GM23338 (cell line): ENCODE results near the gene XG. TPM values are rescaled to one million over a fixed set of nuclear protein-coding genes. Genes with fewer than 3 reads are reported as not detected.
"Not testable (repeated sequence)": the region's sequence is repeated elsewhere in the genome, so short reads cannot be mapped to it uniquely, and the experiment has no call there.

Experiments
- ATAC-seq: fragments of 200-7000 bp; cut with Tn5 transposase; 3 replicates; pipeline ENCODE4 v1.9.1; 2020
- DNase-seq: peaks from one replicate; pipeline ENCODE4 v3.0.0-alpha.2; 2015; ENCODE audit warnings: low spot score
- H2AFZ ChIP-seq: fragments of 200-600 bp; sonication (generic); 2 replicates; pipeline ENCODE4 v1.8.0; 2016; ENCODE audit warnings: antibody characterized with exemption, mild to moderate bottlenecking, moderate library complexity
- H3F3A ChIP-seq: fragments of 200-600 bp; sonication (generic); replicated peaks from 2 replicates; pipeline ENCODE4 v1.8.0; 2017; ENCODE audit warnings: antibody characterized with exemption, mixed run types, low read depth
- H3K27ac ChIP-seq: fragments of 200-600 bp; sonication (generic); 2 replicates; pipeline ENCODE4 v1.6.1; 2016; ENCODE audit warnings: low read depth
- H3K27me3 ChIP-seq: fragments of 200-600 bp; sonication (generic); 2 replicates; pipeline ENCODE4 v1.8.0; 2016; ENCODE audit warnings: mild to moderate bottlenecking, mixed run types, moderate library complexity; ENCODE audit not compliant: insufficient read depth
- H3K36me3 ChIP-seq: fragments of 200-600 bp; sonication (generic); 2 replicates; pipeline ENCODE4 v1.8.0; 2016; ENCODE audit warnings: mild to moderate bottlenecking; ENCODE audit not compliant: insufficient read depth
- H3K4me1 ChIP-seq: fragments of 200-600 bp; sonication (generic); 2 replicates; pipeline ENCODE4 v1.8.0; 2016; ENCODE audit warnings: mild to moderate bottlenecking, moderate library complexity; ENCODE audit not compliant: insufficient read depth
- H3K4me2 ChIP-seq: fragments of 200-600 bp; sonication (generic); 2 replicates; pipeline ENCODE4 v1.7.1; 2017; ENCODE audit warnings: mixed run types
- H3K4me3 ChIP-seq: fragments of 200-600 bp; sonication (generic); 2 replicates; pipeline ENCODE4 v1.6.1; 2016; ENCODE audit warnings: mixed run types
- H3K79me2 ChIP-seq: fragments of 200-600 bp; sonication (generic); replicated peaks from 2 replicates; pipeline ENCODE4 v1.8.0; 2017; ENCODE audit warnings: mild to moderate bottlenecking; ENCODE audit not compliant: insufficient read depth
- H3K9me2 ChIP-seq: fragments of 200-600 bp; sonication (generic); 2 replicates; pipeline ENCODE4 v1.8.0; 2017; ENCODE audit not compliant: insufficient read depth
- H4K20me1 ChIP-seq: fragments of 200-600 bp; sonication (generic); replicated peaks from 2 replicates; pipeline ENCODE4 v1.8.0; 2017; ENCODE audit warnings: mild to moderate bottlenecking; ENCODE audit not compliant: insufficient read depth
- H3K27ac Mint-ChIP-seq: 2 replicates; pipeline ENCODE4 v1.8.0; 2020; ENCODE audit warnings: inconsistent platforms, mild to moderate bottlenecking, moderate library complexity, mixed read lengths
- H3K27me3 Mint-ChIP-seq: 3 replicates; pipeline ENCODE4 v1.8.0; 2022; ENCODE audit warnings: low read depth, mild to moderate bottlenecking, moderate library complexity, mixed read lengths, inconsistent platforms; ENCODE audit not compliant: insufficient read depth, poor library complexity
- H3K36me3 Mint-ChIP-seq: 3 replicates; pipeline ENCODE4 v1.8.0; 2021; ENCODE audit warnings: low read depth, mild to moderate bottlenecking, inconsistent platforms, moderate library complexity, mixed read lengths
- H3K4me1 Mint-ChIP-seq: 3 replicates; pipeline ENCODE4 v1.8.0; 2020; ENCODE audit warnings: mild to moderate bottlenecking, inconsistent platforms, mixed read lengths
- H3K4me3 Mint-ChIP-seq: 3 replicates; pipeline ENCODE4 v1.8.0; 2021; ENCODE audit warnings: moderate library complexity, mild to moderate bottlenecking, inconsistent platforms, mixed read lengths
- H3K9me3 Mint-ChIP-seq: 3 replicates; pipeline ENCODE4 v1.8.0; 2020; ENCODE audit warnings: moderate library complexity, mild to moderate bottlenecking, inconsistent platforms, mixed read lengths
- CREB1 ChIP-seq: fragments of 250-450 bp; sonication (Bioruptor Pico); IDR thresholded peaks from 2 replicates; pipeline ENCODE4 v1.5.0; 2020; ENCODE audit warnings: low read depth, mild to moderate bottlenecking, moderate library complexity
- CTCF ChIP-seq, 2 experiments: fragments of 200-600 bp in 1 of 2; sonication (generic) in 1 of 2; conservative IDR thresholded peaks; 2 replicates each; pipeline versions ENCODE4 v1.5.1 to v1.6.1; 2016 to 2017; ENCODE audit warnings: antibody characterized with exemption in 2 of 2, low read depth in 2 of 2, mild to moderate bottlenecking in 2 of 2, moderate library complexity in 1 of 2
- NANOG ChIP-seq: IDR thresholded peaks from 2 replicates; pipeline ENCODE4 v1.6.1; 2016; ENCODE audit warnings: antibody characterized with exemption, borderline replicate concordance
- STAT1 ChIP-seq: IDR thresholded peaks from one replicate; pipeline ENCODE4 v1.6.1; 2016; ENCODE audit warnings: antibody characterized with exemption; ENCODE audit not compliant: unreplicated experiment
- ZNF114 ChIP-seq: fragments of 250-450 bp; sonication (Bioruptor Pico); IDR thresholded peaks from 2 replicates; pipeline ENCODE4 v1.5.0; 2020; ENCODE audit warnings: mild to moderate bottlenecking, moderate library complexity
- ZNF331 ChIP-seq: fragments of 250-450 bp; sonication (Bioruptor Pico); IDR thresholded peaks from 2 replicates; pipeline ENCODE4 v1.5.0; 2020; ENCODE audit warnings: low read depth, mild to moderate bottlenecking, moderate library complexity
- ZNF462 ChIP-seq: fragments of 250-450 bp; sonication (Bioruptor Pico); IDR thresholded peaks from 2 replicates; pipeline ENCODE4 v1.5.0; 2020; ENCODE audit warnings: mild to moderate bottlenecking, moderate library complexity
- polyA plus RNA-seq: library from polyadenylated mRNA; unstranded; fragments of >200 nt; fragmentation: Nextera tagmentation; extraction: Ambion mirVana; gene quantifications from 2 replicates; pipeline ENCODE4 v1.2.1, GENCODE V29; 2016
- total RNA-seq: library from RNA; depleted of rRNA; stranded (reverse); fragments of >200 nt; shearing (Covaris generic); gene quantifications from 2 replicates; pipeline ENCODE4 v1.2.3, GENCODE V29; 2014

Gene XG
- total and polyA plus RNA-seq, 2 experiments from 2014 or later: 0.28 to 0.60 TPM

- TF ChIP-seq CTCF (conservative IDR thresholded peaks at IDR 0.05; ENCODE audit: low read depth in 2 of 2): no peak
These were observed 10.5 kb upstream of the XG start (continued) for GRCh38 chrX:2741386-2741785.

- H3K4me1 Mint-ChIP-seq, ATAC-seq, H3K36me3 ChIP-seq, H3K4me3 Mint-ChIP-seq, H3K4me2 ChIP-seq, H3K79me2 ChIP-seq, H3K4me1 ChIP-seq, H4K20me1 ChIP-seq, H3K27me3 Mint-ChIP-seq, H3K27ac ChIP-seq, H2AFZ ChIP-seq, H3K36me3 Mint-ChIP-seq, H3K9me2 ChIP-seq, H3K27me3 ChIP-seq, H3K27ac Mint-ChIP-seq, H3F3A ChIP-seq, H3K4me3 ChIP-seq, DNase-seq, H3K9me3 Mint-ChIP-seq: not testable (repeated sequence)
These were observed 5.6 kb upstream of the XG start for GRCh38 chrX:2746250-2746649.

GRCh38 chrX:2748171-2748814 lies 3.5 kb upstream of the XG start:
- H3K4me1 Mint-ChIP-seq: no peaks in the 10 kb centered on the region; the same call in 2 of the 3 replicates
- Histone ChIP-seq H3K27ac (no peak overlapping the region), H3K36me3 (no peaks in the 10 kb centered on the region), H3K4me2 (no peak overlapping the region), H3K9me2 (no peaks in the 10 kb centered on the region), H2AFZ (no peak overlapping the region), H3K4me1 (no peaks in the 10 kb centered on the region), H4K20me1 (no peaks in the 10 kb centered on the region), H3K4me3 (no peak overlapping the region), H3K27me3 (no peaks in the 10 kb centered on the region), H3F3A (0 out of 2 replicates have a peak, but pooled peaks cover 4% of the 10 kb centered on the region), H3K79me2 (no peaks in the 10 kb centered on the region)
- ATAC-seq (no peak), DNase-seq (no peak)
- no peak overlapping the region for H3K4me3 Mint-ChIP-seq
- H3K27ac Mint-ChIP-seq: no peak overlapping the region
- no peaks in the 10 kb centered on the region for H3K36me3 Mint-ChIP-seq
- peaks cover 3% of the 10 kb centered on the region for H3K27me3 Mint-ChIP-seq
- H3K9me3 Mint-ChIP-seq: peaks cover 3% of the 10 kb centered on the region
- no peak for TF ChIP-seq ZNF462 (CRISPR knock-in tag)
- TF ChIP-seq NANOG: no peak
- TF ChIP-seq STAT1: no peak
- no peak for TF ChIP-seq CTCF (conservative IDR thresholded peaks at IDR 0.05; ENCODE audit: low read depth in 2 of 2)
- TF ChIP-seq ZNF114 (CRISPR knock-in tag): no peak
- TF ChIP-seq ZNF331 (CRISPR knock-in tag): no peak
- TF ChIP-seq CREB1: no peak
